ENCODE results near the gene MGARP.
A peak's percentile ranks its signal among the peaks of the same experiment; 100 is the strongest.

The MGARP gene

GRCh38 chr4:139300431-139301112, 20.5 kb upstream of the MGARP start:
- intact Hi-C loops (cut with DNase I): loop anchor here (1.0 to 5.0 kb wide), 2 partner anchors 123 to 218 kb away; partner anchors contain the start of gene ELF2
- peak in 4 of 42 donors; percentile 9 to 40 (median 18) for DNase-seq

- intact Hi-C loops (cut with DNase I): loop anchor here (5.0 kb wide), 2 partner anchors 202 to 267 kb away; no protein-coding TSS in a partner anchor
- no peak for DNase-seq
Observed at GRCh38 chr4:139299536-139299935, 19.5 kb upstream of the MGARP start.

- no peak for DNase-seq
- intact Hi-C loops (cut with DNase I): loop anchor here (5.0 kb wide), 2 partner anchors 200 to 265 kb away; no protein-coding TSS in a partner anchor
Observed at GRCh38 chr4:139297001-139297410, 17.0 kb upstream of the MGARP start.

- DNase-seq: no peak
- intact Hi-C loops (cut with DNase I): loop anchor here (2.0 to 5.0 kb wide), 3 partner anchors 119 to 264 kb away; partner anchors contain the start of gene ELF2
Observed at GRCh38 chr4:139295942-139296299, 15.9 kb upstream of the MGARP start.

GRCh38 chr4:139295206-139295941, 15.3 kb upstream of the MGARP start:
- intact Hi-C loops (cut with DNase I): loop anchor here (2.0 to 5.0 kb wide), 3 partner anchors 119 to 263 kb away; partner anchors contain the start of gene ELF2
- DNase-seq: peak; percentile 96 to 100 (median 99)

- intact Hi-C loops (cut with DNase I): no loop called here
- DNase-seq: no peak
Observed at GRCh38 chr4:139286186-139286698, 6.2 kb upstream of the MGARP start.

- intact Hi-C loops (cut with DNase I): no loop called here
- DNase-seq: no peak
Observed at GRCh38 chr4:139282721-139283075, 2.7 kb upstream of the MGARP start.

- no peak for DNase-seq
- intact Hi-C loops (cut with DNase I): no loop called here
Observed at GRCh38 chr4:139282065-139282720, 2.2 kb upstream of the MGARP start.

GRCh38 chr4:139278912-139279759, 889 bp downstream of the MGARP start:
- intact Hi-C loops (cut with DNase I): no loop called here
- peak in 9 of 42 donors; percentile 9 to 50 (median 19) for DNase-seq

GRCh38 chr4:139278485-139278884, 1.5 kb downstream of the MGARP start:
- no peak for DNase-seq
- intact Hi-C loops (cut with DNase I): no loop called here

GRCh38 chr4:139275281-139275735, 4.7 kb downstream of the MGARP start:
- peak in 5 of 42 donors; percentile 22 to 54 (median 38) for DNase-seq
- intact Hi-C loops (cut with DNase I): no loop called here

- DNase-seq: no peak
- intact Hi-C loops (cut with DNase I): no loop called here
Observed at GRCh38 chr4:139274790-139275189, 5.2 kb downstream of the MGARP start.

- intact Hi-C loops (cut with DNase I): no loop called here
- DNase-seq: no peak
Observed at GRCh38 chr4:139273835-139274234, 6.2 kb downstream of the MGARP start.

GRCh38 chr4:139267301-139267700, 12.7 kb downstream of the MGARP start:
- intact Hi-C loops (cut with DNase I): no loop called here
- DNase-seq: no peak

GRCh38 chr4:139266583-139267257, 13.3 kb downstream of the MGARP start:
- DNase-seq: peak in 41 of 42 donors; percentile 22 to 75 (median 47)
- intact Hi-C loops (cut with DNase I): no loop called here

GRCh38 chr4:139266208-139266582, 13.8 kb downstream of the MGARP start:
- DNase-seq: no peak
- intact Hi-C loops (cut with DNase I): no loop called here

GRCh38 chr4:139265654-139266053, 14.4 kb downstream of the MGARP start:
- intact Hi-C loops (cut with DNase I): no loop called here

GRCh38 chr4:139256349-139256748, 23.7 kb downstream of the MGARP start:
- no peak for DNase-seq
- intact Hi-C loops (cut with DNase I): no loop called here

More at GRCh38 chr4:139265654-139266053, 14.4 kb downstream of the MGARP start:
- no peak for DNase-seq

Measured in head of caudate nucleus (tissue), 42 donors.